CD4-positive, alpha-beta T cell treated with Interleukin-17A for 4 hours (primary cell): ENCODE results near the gene MYZAP.
"Not testable (repeated sequence)": the region's sequence is repeated elsewhere in the genome, so short reads cannot be mapped to it uniquely, and the experiment has no call there.

ENCODE experiments used
- DNase-seq: peaks from one replicate; pipeline ENCODE4 v3.0.0-alpha.2; 2020; ENCODE audit warnings: mixed read lengths

The MYZAP gene

DNA sequence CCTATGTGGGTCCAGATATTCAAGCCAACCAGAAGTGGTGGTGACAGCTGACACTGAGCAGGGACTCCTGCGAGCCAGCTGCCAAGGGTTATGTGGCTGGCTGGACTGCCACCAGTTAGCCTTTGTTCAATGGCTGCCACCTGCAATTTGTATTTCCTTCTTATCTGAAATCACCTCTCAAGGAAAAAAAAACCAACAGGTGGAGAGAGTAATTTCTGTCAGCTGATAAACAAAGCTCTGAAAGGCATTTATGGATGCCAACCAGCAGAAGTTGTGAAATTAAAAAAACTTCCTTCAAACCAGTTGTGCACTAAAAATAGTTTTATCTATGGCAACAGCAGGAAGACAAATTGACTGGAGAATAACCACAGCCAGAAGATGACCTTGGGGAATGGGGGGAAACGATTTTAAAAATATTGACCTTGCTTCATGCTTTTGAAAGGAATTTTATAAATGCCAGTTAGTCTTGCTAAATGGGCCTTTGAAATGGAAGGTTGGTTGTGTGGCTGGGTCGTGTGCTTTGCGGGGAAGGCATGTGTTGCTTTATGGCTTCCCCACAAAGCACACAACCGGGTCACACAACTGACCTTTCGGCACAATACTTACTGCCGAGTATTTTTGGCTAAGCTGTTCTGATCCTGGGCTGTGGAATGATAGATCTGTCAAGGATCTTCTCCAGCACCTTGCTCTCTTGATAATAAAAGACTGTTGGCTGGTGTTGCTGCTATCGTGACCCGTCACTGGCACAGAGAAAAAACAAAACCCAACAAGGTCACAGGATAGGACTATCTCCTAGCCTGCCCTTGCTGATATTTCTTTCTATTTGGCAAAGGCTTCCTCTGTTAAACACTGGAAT is 3.5 kb downstream of the MYZAP start:
- no peak for DNase-seq

DNA sequence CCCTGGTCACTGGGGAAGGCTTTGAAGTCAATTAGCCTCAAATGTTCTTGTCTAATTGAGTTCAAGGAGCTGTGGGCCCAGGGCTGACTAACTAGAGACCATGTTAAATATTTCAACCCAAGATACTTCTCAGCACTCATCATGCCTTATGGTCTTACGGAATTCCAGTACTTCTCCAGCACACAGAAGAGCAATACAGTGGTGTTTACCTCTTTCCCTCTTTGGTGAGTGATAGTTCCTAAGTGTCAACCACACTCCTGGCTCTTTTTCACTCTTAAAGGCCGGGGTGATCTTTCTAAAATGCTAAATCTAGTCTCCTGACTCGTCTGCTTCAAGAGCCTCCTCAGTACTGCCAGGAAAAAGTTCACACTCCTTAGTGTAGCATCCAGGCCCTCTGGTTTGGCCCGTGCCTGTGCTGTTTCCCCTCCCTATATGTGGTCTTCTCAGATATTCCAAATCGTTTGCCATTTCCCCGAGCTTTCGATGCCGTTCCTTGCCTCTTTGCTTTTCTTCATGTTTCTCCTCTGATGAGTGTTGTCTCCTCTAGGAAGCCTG is 4.7 kb downstream of the MYZAP start:
- no peak for DNase-seq

DNA sequence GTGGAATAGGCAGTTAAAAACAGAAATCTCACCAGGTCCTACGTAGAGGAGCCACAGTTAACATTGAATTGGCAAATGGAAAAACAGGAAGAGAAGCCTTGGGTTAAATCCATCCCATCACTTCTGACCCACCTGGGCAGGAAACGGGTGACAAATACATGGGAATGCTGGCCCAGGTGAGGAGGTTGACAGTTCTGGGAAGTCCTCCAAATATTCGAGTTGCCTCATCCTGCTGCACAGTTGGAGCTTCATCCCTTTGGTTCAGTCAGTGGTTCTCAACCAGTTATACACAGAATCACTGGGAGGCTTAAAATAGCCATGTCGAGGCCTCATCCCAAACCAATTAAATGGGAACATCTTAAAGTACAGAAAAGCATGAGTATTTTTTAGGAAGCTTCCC is 5.3 kb downstream of the MYZAP start:
- no peak for DNase-seq

DNA sequence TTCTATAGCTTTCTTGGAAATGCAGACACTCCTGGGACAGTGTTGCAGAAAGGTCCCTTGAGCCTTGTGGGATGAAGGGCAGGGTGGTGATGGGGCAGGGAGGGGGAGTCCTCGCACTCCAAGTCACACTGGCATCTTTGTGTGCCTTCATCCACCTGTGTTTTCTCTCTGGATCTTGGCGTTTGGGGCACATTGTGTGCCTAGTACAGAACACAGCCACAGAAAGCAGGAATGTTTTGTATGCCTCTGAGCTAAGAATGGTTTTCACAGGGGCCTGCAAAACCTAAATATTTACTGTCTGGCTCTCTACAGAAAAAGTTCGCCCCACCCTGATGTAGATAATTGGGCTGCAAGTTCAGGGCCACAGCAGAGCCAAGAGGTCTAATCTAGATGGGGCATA is 5.7 kb downstream of the MYZAP start:
- no peak for DNase-seq

DNA sequence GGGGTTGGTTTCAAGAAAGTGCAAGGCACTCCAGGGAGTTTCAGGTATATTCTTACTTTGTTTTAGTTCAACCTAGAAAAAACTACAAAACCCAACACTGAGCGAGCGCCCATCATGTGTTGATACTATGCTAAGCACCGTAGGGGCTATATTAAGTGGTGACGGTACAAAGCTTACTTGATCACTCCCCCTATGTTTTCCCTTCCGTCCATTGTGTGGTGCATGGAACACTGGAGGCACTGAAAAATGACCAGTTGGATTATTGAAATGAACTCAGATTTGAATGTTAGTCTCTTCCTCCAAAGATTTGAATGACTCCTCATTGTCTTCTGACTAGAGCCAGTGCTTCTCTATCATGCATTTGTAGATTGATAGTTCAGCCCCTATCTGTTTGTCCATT is 6.6 kb downstream of the MYZAP start:
- no peak for DNase-seq

DNA sequence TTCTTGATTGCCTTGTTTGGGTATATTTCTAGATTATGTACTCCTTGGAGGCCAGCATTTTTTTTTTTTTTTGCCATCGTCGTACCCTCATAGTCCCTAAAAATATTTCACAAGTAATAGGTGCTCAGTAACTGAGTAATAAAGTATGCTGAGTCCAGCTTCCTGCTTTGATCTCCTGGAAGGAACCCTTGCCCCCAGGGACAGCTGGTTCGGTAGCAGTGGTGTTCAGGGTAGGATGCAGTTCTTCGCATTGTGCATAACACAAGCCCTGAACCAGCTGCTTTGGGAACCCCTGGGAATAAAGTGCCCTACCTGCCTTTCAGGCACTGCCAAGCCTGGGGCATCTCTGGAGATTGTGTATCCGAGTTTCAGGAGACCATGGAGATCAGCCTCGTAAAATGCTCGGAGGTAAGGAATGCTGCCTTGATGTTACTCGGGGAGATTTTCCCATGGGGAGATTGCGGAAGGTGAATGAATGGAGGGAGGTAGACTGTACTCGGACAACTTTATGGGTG is 7.6 kb downstream of the MYZAP start:
- no peak for DNase-seq

DNA sequence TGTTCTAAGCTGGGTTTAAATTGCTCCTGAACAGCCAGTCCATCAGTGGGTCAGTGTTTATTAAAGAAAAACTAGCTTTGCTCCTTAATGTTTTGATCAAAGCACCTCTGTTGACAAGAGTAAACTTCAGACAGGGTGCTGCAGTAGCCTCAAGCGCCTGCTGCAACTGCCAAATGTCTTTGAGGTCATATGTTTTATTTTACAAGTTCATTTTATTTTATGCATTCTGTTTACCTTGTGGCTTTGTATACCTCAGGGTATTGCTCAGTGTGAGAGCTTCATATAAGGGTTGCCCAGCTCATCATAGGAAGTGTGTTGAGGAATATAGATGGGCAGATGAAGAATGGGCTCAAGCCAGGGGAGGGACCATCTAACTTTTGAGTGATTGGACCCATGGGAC is 8.5 kb downstream of the MYZAP start:
- DNase-seq = no peak

DNA sequence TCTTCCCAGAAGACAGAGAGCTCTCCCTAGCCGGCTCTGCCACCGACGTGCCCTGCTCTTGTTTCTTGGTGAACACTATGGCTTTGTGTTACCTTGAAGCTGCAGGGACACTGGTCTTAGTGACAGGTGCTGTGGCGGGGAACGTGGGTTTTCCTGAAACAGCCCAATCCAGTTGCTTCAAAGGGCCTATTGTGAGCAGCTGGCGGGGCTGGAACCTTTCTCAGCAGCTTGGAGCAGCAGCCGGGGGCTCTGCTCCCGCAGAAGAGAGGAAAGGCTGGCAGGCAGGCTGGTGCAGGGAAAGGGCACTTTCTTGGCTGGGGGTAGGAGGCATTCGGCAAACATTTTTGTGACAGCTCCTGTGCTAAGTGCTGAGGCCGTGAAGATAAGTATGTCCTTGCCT is 12.8 kb downstream of the MYZAP start:
- DNase-seq = no peak

DNA sequence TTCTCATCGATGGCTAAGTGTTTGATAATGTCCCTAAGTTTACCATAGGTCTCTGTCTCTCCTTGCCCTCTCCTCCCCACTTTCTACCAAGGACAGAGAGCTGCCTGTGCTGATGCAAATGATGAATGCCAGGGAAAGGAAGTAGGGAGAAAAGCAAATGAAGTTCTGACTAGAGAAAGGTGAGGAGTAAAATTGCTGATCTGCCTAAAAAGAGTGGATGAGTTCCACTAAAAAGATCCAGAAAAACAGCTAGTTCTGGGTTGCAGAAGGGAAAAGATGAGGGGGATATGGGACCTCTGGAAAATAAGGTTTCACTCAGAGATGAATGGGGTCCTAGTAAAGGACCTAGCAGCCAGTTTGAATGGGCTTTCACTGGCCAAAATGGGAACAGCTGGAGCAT is 13.8 kb downstream of the MYZAP start:
- DNase-seq = no peak

DNA sequence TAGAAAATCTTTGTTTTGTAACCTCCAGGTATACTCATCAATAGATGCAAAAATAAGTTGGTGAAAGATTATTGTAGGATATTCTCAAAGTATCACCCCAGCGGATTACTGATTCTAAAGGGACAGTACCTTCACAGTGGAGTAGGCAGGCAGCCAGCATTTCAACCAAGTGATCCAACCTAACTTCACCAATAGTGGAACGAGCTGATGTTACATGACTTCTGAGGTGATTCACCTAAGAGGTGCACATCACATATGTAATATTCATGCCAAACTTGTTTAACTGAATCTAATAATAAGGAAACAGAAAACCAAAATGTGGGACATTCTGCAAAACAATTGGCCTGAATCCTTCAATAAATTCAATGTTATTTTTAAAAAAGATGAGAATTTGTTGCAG is 14.3 kb downstream of the MYZAP start:
- DNase-seq = no peak

DNA sequence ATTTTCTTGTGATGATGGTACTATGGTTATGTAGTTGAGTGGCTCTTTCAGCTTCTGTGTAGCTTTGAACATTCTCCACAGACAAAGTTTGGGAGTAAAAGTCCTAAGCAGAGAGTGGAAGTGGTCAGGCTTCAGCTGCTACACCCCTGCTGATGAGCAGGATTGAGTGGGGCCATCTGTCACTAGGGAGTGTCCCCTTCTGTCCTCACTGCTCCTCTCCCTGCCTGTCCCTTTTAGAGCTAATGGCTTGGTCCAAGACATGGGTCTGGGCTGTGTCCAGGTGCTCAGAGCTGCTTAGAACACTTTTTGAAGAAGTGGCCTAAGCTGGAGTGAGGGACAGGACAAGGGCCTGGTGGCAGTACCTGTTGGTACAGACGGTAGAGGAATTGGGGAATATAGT is 15.1 kb downstream of the MYZAP start:
- no peak for DNase-seq

DNA sequence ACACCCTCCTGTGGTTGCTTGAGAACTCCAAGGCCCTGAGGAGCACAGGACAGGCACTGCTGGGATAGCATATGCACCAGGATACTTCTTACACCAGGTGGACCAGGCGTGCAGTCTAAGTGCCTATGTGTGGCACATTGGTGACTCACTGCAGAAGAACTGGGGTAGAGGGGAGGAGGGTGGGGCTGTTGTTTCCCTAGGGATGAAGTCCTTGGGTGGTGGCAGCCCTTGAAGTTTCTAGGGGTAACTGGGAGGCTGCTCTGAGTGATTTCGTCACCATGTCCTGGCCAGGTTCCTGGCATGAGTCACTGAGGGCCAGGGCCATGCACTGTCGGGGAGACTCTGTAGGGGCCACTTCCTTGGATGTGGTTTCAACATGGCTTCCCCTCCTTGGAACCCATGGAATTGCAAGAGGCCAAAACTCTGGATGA is 15.9 kb downstream of the MYZAP start:
- DNase-seq = no peak

DNA sequence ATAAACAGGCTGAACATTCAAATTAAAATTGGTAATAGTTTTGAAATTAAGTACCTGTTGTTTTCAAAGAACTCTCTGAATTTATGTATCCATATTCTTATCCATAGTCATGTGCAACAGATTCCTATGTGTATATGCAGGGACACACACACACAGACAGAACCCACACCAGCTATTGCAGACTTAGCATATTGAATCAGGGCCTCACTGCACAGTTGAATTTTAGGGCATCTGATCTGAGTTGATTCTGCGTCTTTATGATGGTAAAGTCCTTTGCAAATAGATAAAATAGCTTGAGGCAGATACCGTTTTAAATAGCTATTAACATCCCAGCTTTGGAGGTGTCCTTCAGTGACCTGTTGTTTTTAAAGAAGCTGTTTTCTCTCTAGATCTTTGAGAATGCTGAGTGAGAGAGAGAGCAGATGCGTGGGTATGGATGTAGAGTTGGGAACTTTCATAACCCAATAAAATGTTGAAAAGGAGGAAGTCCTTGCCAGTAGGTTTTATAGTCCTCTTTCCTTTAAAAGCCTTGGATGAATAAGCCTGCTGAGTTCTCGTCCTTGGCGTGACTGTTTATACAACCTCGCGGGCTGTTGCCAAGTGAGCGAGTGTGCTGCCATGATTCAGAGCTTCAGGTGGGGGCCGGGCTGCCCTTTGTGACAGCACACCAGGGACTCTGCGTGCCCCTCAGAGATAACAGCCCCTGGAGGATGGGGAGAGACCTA is 18.3 kb downstream of the MYZAP start:
- DNase-seq = no peak

DNA sequence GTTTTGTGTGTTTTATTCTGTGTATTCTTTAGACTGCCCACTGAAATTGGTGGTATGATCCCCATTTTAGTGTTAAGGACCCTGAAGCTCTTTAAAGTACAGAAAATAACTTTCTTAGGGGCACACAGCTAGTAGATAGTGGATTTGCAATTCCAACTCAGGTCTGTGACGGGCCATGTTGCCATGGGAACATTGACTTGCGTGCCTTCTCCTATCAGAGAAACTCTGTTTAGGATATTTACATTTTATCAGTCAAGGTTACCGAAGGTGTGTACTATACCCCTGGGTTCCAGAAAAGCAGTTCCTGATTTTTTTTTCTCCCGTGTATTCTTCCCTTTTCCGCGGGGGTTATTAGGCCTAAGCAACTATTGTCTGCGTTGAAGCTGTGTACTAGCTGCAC is 19.4 kb downstream of the MYZAP start:
- DNase-seq = no peak

DNA sequence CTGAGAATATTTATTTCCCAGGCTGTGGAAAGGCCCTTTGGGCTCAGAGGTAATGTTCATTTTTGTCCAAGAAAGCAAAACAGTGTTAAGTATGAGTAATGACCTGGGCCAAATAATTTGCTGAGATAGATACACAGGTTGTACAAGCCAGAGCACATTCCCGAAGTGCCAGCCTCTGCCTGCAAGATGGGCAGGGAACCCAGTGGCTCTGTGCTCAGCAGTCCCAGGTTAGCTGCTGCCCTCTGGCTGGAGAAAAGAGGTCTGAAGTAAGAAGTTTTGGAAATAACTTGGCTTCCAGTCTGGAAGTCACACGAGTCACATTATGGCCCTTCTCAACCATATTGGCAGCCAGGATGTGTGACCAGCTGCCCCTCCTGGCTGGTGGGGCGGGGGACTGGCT is 20.2 kb downstream of the MYZAP start:
- peak; percentile 36 for DNase-seq

DNA sequence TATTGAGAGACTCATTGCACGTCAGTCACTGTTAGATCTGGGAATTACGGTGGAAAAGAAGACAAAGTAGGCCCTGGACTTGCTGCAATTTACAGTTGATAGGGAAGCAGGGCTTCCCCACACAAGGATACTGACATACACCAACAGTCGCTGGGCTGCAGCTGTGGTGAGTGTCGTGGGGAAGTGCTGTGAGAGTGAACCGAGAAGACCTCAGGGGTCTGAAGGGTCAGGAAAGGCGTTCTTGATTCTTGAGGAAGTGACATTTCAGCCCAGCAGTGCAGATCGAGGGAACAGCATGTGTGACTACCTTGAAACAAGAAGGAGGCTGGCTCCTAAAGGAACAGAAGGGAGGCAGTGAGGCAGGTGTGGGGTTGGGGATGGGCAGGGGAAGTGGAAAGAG is 22.5 kb downstream of the MYZAP start:
- no peak for DNase-seq

DNA sequence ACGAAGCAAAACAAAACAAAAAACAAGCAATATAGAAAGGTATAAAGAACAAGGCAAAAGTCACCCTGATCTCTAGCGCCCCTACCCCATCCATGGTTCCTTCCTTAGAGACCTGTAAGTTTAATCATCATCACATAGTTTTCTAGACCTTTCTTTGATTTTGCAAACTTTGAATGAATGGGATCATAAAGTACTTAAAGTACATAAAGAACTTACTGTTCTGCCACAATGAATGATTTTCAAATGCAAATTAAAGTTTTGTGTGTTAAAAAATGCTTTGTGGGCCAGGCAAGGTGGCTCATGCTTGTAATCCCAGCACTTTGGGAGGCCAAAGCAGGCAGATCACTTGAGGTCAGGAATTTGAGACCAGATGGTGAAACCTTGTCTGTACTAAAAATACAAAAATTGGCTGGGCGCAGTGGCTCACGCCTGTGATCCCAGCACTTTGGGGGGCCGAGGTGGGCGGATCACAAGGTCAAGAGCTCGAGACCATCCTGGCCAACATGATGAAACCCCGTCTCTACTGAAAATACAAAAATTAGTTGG is 24.3 kb downstream of the MYZAP start:
- DNase-seq = not testable (repeated sequence)

DNA sequence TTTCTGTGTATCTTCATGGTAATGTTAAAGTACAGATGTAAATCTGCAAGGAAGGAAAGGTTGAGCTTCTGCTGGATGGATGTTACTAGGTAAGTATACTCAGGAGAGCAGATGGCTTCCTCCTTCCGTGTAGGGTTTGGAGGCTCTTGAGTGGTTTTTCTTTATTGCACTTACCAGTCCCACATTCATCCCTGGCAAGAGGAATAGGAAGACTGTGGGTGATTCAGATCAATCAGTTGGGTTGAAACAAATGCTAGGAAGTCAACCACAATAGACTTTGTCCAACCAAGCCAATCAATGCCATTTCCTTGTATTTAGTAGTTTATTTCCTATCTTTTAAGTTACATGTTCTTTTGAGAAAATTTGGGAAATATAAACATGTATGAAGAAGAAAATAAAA is 26.6 kb downstream of the MYZAP start:
- DNase-seq = no peak

DNA sequence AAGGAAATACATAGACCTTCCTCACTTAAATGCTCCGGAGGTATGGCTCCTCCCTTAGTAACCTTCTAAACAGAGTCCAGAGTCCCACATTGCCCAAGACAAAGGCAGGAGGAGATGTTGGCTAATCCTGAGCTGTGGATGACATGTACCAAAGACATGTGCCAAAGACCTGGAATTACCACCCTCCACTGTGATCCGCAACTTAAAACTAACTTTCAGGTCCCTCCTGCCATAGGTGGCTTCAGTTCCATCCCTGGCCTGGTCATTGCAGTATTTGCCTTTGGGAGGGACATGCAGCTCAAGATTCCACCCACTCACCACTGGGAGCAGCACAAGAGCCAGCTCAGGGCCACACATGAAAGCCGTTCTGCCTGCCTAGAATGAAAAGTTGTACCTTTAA is 28.0 kb downstream of the MYZAP start:
- DNase-seq = no peak

DNA sequence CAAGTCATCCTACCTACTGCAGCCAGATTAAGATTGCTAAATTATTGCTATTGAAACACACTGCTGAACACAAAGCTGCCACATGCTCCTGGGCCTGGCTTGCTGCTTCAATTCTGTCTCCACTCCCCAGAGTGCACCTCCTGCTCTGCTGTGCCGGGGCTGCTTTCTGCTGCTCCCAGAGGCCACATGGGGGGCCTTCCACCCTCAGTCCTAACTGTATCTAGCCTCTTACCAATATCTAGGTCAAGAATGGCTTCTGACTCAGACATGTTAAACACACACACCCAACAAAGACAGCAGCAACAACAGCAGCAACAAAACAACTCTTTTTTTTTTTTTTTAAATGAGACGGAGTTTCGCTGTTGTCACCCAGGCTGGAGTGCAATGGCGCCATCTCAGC is 33.0 kb downstream of the MYZAP start:
- DNase-seq = no peak

DNA sequence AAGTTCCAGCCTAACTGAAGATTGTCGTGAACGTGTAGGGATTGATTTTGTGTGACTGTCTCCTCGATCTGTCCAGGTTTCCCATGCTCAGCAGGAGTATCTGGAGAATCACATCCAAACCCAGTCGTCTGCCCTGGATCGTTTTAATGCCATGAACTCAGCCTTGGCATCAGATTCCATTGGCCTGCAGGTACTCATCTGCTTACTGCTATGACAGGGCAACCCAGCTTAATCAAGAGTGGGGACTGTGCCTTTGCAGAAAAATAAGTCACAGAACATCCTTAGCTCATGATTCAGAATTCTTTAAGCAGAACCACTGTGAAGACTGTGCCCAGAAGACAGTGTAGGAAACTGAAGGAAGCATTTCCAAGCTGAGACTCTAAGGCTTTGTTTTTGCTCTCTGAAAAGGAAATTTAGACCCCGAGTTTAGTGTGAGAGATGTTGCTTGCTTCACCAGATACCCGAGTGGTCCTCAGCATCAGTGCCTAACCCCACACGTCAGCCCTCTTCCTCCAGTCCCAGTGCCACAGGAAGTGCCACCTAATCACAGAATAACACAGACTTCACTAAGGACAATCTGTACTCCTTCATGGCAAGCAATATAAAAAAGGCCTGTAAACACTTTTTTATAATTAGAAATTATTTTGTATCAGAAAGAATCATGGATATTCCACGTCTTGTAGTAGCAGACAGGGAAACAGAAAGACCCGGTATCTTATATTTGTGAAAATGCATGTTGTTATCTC is 34.2 kb downstream of the MYZAP start:
- DNase-seq = no peak

DNA sequence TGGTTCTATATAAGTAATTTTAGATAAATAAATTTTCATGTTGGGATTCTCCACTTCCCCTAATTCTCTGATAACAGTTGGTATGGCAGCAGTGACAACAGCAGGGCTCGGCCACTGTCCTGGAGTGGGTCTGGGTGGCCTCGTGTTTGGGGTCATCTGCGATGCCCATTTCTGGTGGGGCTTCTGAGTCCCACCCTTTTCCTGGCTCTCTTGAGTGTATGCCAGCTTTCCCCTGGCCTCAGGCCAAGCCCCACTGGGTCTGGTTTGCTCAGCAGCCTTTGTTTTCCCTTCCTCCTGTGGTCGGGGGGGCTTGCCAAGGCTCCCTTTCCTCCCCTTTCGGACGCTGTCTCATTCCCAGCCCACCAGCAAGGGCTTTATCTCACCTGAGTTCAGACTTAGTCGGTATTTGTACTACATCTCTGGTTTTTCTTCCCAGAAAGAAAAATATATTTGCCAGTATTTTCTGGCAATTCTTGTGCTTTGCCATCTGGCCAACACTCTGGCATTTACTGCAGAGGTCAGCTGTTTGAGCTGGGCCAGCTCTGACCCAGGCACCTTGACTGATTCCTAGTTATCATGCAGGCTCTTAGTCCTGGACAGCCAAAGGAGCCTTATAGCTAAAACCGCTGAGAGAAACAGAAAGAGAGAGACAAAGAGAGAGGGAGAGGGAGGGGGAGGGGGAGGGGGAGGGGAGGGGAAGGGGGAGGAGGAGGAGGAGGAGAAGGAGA is 35.2 kb downstream of the MYZAP start:
- no peak for DNase-seq
